Fibroblast of skin of scalp (primary cell): ENCODE results near the gene PCARE.
"Not testable (repeated sequence)": the region's sequence is repeated elsewhere in the genome, so short reads cannot be mapped to it uniquely, and the experiment has no call there.

Source experiments
- DNase-seq: peaks from one replicate; pipeline ENCODE4 v3.0.0-alpha.2; 2013

Gene PCARE

GRCh38 chr2:29096969-29097368 lies 22.6 kb upstream of the PCARE start:
- no peak for DNase-seq

- DNase-seq = not testable (repeated sequence)
These were observed 16.0 kb upstream of the PCARE start for GRCh38 chr2:29090311-29090710.

- DNase-seq = no peak
These were observed 10.2 kb upstream of the PCARE start for GRCh38 chr2:29084554-29084953.

- no peak for DNase-seq
These were observed 8.6 kb upstream of the PCARE start for GRCh38 chr2:29082804-29083495.

GRCh38 chr2:29080886-29081743 lies 6.8 kb upstream of the PCARE start:
- no peak for DNase-seq

- DNase-seq = no peak
These were observed 5.6 kb upstream of the PCARE start for GRCh38 chr2:29079887-29080286.

- DNase-seq = no peak
These were observed 1.8 kb upstream of the PCARE start for GRCh38 chr2:29075894-29076705.

GRCh38 chr2:29073933-29074332 lies 390 bp downstream of the PCARE start:
- no peak for DNase-seq

- DNase-seq = no peak
These were observed 1.2 kb downstream of the PCARE start for GRCh38 chr2:29072971-29073725.

- no peak for DNase-seq
These were observed 2.1 kb downstream of the PCARE start for GRCh38 chr2:29072251-29072650.

- DNase-seq = no peak
These were observed 3.0 kb downstream of the PCARE start for GRCh38 chr2:29071032-29071975.

- DNase-seq = no peak
These were observed 3.8 kb downstream of the PCARE start for GRCh38 chr2:29070526-29070925.

GRCh38 chr2:29068513-29068912 lies 5.8 kb downstream of the PCARE start:
- no peak for DNase-seq

- no peak for DNase-seq
These were observed 7.2 kb downstream of the PCARE start for GRCh38 chr2:29066997-29067605.

GRCh38 chr2:29066271-29066860 lies 8.0 kb downstream of the PCARE start:
- DNase-seq = no peak

- DNase-seq = no peak
These were observed 9.1 kb downstream of the PCARE start for GRCh38 chr2:29065068-29065811.

GRCh38 chr2:29064746-29065067 lies 9.6 kb downstream of the PCARE start:
- DNase-seq = no peak

- no peak for DNase-seq
These were observed 10.0 kb downstream of the PCARE start for GRCh38 chr2:29064346-29064715.

- DNase-seq = peak; percentile 63
These were observed 10.5 kb downstream of the PCARE start for GRCh38 chr2:29063646-29064345.
